ENCODE results near the gene SYNJ2. TPM values are rescaled to one million over a fixed set of nuclear protein-coding genes. Genes with fewer than 3 reads are reported as not detected.

The SYNJ2 gene
- total RNA-seq, 1 donor from 2014 or later: 18.9 TPM

- Mint-ChIP-seq H3K4me3 (ENCODE audit: low read depth) (no peak overlapping the region), H3K27me3 (no peaks in the 10 kb centered on the region), H3K36me3 (ENCODE audit: insufficient read depth) (peaks cover 15% of the 10 kb centered on the region), H3K9me3 (ENCODE audit: low read depth) (peaks cover 4% of the 10 kb centered on the region), H3K27ac (peak overlapping the region; percentile 94), H3K4me1 (ENCODE audit: low read depth) (peaks cover 41% of the 10 kb centered on the region)
- DNase-seq (ENCODE audit: low spot score, unreplicated experiment): no peak
- TF ChIP-seq CTCF (IDR thresholded peaks at IDR 0.05; ENCODE audit: unreplicated experiment): no peak
Measured at GRCh38 chr6:158039571-158040050, 57.9 kb downstream of the SYNJ2 start.

GRCh38 chr6:158040051-158040803, 58.6 kb downstream of the SYNJ2 start:
- Mint-ChIP-seq H3K36me3 (ENCODE audit: insufficient read depth) (peaks cover 16% of the 10 kb centered on the region), H3K4me3 (ENCODE audit: low read depth) (no peak overlapping the region), H3K27ac (peak overlapping the region; percentile 94), H3K4me1 (ENCODE audit: low read depth) (peaks cover 38% of the 10 kb centered on the region), H3K27me3 (no peaks in the 10 kb centered on the region), H3K9me3 (ENCODE audit: low read depth) (peaks cover 4% of the 10 kb centered on the region)
- no peak for TF ChIP-seq CTCF (IDR thresholded peaks at IDR 0.05; ENCODE audit: unreplicated experiment)
- no peak for DNase-seq (ENCODE audit: low spot score, unreplicated experiment)

- TF ChIP-seq CTCF (IDR thresholded peaks at IDR 0.05; ENCODE audit: unreplicated experiment): no peak
- Mint-ChIP-seq H3K27ac (peak overlapping the region; percentile 94), H3K27me3 (no peaks in the 10 kb centered on the region), H3K4me1 (ENCODE audit: low read depth) (peaks cover 34% of the 10 kb centered on the region), H3K4me3 (ENCODE audit: low read depth) (no peak overlapping the region), H3K9me3 (ENCODE audit: low read depth) (peaks cover 4% of the 10 kb centered on the region), H3K36me3 (ENCODE audit: insufficient read depth) (peaks cover 14% of the 10 kb centered on the region)
- DNase-seq (ENCODE audit: low spot score, unreplicated experiment): no peak
Measured at GRCh38 chr6:158040804-158041347, 59.2 kb downstream of the SYNJ2 start.

GRCh38 chr6:158041370-158041769, 59.7 kb downstream of the SYNJ2 start:
- H3K27me3 Mint-ChIP-seq: no peaks in the 10 kb centered on the region
- TF ChIP-seq CTCF (IDR thresholded peaks at IDR 0.05; ENCODE audit: unreplicated experiment): no peak
- DNase-seq (ENCODE audit: low spot score, unreplicated experiment): no peak
- peaks cover 9% of the 10 kb centered on the region for H3K36me3 Mint-ChIP-seq (ENCODE audit: insufficient read depth)
- H3K4me1 Mint-ChIP-seq (ENCODE audit: low read depth): peaks cover 34% of the 10 kb centered on the region
- no peaks in the 10 kb centered on the region for H3K9me3 Mint-ChIP-seq (ENCODE audit: low read depth)
- no peak overlapping the region for H3K4me3 Mint-ChIP-seq (ENCODE audit: low read depth)
- no peak overlapping the region for H3K27ac Mint-ChIP-seq

GRCh38 chr6:158041788-158042187, 60.1 kb downstream of the SYNJ2 start:
- no peak for DNase-seq (ENCODE audit: low spot score, unreplicated experiment)
- Mint-ChIP-seq H3K4me1 (ENCODE audit: low read depth) (peaks cover 34% of the 10 kb centered on the region), H3K27ac (peak overlapping the region; percentile 89), H3K4me3 (ENCODE audit: low read depth) (no peak overlapping the region), H3K36me3 (ENCODE audit: insufficient read depth) (peaks cover 9% of the 10 kb centered on the region), H3K27me3 (no peaks in the 10 kb centered on the region), H3K9me3 (ENCODE audit: low read depth) (no peaks in the 10 kb centered on the region)
- no peak for TF ChIP-seq CTCF (IDR thresholded peaks at IDR 0.05; ENCODE audit: unreplicated experiment)
